ENCODE measurements around the gene MSH3.
"Not testable (repeated sequence)": the region's sequence is repeated elsewhere in the genome, so short reads cannot be mapped to it uniquely, and the experiment has no call there.

MSH3 gene

DNA sequence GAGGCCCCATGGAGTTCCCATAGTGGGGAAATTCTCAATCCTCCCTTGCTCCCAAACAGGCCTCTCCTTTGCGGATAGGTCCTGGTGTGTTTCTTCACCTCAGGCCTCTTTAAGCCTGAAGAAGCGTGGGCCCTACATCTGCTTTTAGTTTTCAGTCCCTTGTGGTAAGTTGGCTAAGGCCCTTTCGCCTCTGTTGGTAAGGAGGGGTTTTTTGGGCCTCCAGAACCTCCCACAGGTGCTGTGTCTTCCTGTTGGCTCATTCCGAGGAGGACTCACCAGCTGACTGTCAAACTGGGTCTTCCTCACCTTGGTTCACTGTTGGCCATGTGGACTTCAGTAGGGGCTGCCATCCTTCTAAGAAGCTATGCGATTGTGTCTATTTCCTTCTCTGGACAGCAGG is 56.8 kb downstream of the MSH3 start:
- no peak for DNase-seq

DNA sequence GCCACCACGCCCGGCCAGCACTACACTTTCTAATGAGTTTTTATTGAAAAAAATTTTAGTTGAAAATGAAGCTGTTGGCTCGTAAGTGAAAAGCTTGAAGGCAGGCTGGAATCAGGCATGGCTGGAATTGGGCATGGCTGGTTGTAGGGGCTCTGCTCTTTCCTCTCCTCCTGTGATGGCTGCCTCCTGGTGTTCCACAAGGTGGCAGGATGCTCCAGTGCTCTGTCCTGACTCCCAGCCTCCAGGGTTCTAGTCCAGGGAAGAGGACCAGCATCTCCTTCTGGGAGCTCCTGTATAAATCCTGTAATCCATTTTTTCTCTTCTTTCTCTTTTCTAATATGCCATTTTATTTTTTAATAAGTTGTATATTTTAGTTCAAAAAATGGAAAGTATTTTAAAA is 57.5 kb downstream of the MSH3 start:
- peak; percentile 7 for DNase-seq

DNA sequence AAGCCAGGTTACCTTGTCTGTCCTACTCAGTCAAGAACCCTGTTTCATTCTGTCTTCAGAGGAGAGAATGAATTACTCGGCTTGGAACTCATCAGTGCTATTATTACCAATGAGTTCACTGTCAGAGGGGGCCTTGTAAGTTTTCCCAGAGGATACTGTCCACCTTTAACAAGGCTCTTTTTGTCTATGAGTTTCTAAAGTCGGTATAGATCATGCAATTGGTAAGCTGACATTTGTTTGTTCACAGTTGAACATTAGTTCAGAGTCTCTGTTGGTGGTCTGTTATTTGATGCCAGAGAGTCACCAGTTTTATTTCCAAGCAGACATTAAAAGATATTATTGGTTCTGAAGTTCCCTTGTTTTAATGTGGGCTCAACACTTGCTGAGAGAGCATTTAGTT is 58.5 kb downstream of the MSH3 start:
- DNase-seq, result no peak

DNA sequence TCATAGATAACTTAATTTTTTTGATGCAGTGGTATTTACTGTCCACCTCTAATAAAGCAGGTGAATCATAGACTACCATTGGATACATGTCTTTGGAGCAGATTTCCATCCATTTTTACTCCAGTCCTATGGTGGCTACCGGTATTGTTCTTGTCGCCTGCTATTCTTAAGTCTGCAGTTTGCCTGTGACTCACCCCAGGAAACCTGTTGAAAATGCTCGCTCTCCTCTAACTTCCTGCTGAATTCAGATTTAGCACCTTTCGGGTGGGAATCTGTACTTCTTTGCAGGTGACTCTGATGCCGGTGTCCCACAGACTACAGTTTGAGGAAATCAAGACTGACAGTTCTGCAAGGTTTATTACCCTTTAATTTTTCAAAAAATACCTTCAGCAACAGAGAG is 59.2 kb downstream of the MSH3 start:
- DNase-seq, result no peak

DNA sequence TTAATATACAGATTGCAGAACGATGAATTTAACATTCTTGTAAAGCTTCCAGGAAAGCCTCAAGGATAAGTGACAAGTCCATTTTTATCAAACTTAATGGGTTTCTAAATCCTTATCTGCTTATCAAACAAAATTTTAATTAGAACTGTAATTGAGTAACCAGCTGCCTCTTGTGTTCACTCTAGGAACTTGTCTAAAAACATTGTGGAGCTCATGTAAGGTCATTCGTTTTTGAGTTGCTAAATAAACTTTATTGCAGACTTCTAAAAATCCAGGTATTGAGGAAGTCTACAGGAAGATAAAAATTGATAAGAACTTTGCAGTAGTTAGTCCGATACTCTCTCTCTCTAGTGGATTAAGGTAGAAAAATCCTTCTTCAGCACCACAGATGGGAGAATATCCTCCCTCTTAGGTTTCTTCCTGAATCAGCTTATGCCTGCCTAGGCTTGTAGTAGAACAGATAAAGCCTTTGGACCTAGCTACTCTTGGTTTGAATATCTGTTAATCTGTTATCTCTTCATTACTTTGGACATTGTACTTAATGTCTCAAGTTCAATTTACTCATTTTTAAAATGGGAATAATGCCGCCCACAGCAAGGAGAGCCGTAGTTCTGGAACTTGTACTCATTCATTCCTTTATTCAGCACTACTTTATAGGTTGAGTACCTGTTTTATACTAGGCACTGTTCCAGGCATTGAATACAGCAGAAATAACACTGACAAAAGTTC is 60.3 kb downstream of the MSH3 start:
- no peak for DNase-seq

DNA sequence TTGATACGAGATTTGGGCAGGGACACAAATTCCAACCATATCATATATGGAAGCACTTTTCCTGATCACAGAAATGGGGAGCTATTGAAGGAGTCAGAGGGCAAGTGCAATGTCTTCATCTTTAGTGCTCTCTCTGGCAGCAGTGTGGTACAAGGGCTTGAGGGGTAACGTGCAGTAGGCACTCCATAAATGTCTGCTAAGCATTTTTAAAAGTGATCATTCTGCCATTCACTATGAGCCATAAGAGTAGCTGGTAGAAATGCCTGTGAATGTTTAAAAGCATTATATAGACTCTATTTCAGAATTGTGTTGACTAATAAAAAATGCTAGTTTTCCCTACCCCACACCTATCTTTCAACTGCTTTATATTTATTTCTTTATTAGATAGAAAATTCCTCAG is 61.4 kb downstream of the MSH3 start:
- DNase-seq, result no peak

DNA sequence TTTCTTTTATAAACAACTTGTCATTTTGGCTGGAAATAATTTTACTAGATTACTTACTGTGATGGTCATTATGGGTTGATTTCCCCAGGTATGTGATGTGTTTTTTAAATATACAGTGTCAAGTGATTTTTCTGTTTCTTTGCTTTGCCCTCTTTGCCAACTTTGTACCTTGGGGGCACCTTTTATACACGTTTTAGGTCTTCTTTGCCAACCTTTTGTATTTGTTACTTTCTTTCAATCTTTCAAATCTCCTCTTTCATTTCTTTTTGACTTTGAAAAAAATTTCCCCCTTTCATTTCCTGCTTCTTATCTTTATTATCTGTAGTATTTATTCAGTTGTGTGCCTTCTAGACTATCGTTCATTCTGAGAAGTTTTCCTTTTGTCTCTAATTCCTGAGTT is 65.7 kb downstream of the MSH3 start:
- DNase-seq, result no peak

GRCh38 chr5:80722916-80723315 is 68.5 kb downstream of the MSH3 start:
- no peak for DNase-seq

- no peak for DNase-seq
Measured at GRCh38 chr5:80725446-80725845, 71.0 kb downstream of the MSH3 start.

GRCh38 chr5:80736730-80737129 is 82.3 kb downstream of the MSH3 start:
- DNase-seq, result no peak

DNA sequence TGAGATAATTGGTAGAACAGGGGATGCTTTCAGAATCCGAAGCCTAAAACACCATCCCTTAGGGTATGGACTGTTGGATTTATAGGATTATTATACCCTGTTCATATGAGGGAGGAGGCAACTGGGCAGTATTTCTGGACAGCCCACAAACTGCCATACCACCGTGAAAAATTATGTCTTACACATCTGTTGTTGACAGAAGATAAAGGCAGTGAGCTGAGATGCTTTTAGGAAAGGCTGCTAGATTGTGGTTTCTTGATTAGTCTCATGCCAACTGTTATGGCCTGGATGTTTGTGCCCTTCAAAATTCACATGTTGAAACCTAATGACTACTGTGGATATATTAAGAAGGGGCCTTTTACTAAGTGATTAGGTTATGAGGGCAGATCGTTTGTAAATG is 84.0 kb downstream of the MSH3 start:
- no peak for DNase-seq

DNA sequence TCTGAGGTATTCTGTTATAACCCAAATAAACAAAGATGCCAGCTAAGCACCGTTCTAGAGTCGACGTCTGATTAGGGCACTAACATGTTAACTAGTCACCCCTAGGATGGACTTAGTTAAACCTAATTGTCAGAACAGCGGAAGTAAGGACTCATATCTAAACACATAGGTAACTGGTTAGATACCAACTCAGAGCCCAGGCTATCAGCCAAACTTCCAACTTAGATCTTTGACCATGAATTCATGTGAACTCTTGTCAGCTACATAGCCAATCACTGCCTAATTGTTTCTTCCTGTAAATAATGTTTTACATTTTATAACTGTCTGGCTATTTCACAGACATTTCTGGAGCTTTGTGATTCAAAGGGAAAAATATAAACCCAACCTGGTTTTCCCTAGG is 84.6 kb downstream of the MSH3 start:
- no peak for DNase-seq

DNA sequence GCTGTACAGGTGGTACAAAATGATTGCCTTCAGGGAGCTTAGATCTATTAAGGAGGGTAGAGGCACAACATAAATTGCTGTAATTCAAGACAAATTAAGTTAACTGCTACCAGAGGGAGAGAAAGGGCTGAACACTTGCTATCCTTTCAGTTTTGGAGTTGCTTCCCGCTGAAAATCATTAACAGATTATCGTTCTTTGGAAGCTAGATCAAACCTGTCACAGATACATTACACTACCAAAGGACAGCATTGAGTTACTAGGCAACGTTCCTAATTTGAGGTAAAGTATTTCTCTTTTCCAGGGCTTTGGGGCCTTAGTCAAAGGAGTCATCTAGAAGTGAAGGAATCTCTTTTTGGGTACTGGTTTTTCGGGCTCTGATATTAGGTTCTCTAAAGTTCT is 85.0 kb downstream of the MSH3 start:
- no peak for DNase-seq

DNA sequence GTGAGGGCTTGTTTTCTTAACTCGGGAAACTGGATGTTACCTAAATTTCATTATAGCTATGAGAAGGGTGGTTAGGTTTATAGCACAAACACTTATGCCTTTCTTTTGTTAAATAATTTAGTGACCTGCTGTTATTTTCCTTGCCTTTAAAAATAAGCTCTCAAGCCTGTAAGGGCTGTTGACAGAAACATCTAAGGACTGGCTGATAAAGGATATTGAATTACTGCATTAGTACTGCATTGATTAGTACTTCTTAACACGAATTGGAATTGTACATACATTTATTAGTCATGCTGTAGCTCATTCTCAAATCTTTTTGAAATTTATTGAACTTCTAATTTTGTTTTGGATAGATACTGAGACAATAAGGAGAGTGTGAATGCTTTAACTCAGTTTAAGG is 85.4 kb downstream of the MSH3 start:
- DNase-seq, result no peak

GRCh38 chr5:80740488-80740887 is 86.0 kb downstream of the MSH3 start:
- DNase-seq, result not testable (repeated sequence)

DNA sequence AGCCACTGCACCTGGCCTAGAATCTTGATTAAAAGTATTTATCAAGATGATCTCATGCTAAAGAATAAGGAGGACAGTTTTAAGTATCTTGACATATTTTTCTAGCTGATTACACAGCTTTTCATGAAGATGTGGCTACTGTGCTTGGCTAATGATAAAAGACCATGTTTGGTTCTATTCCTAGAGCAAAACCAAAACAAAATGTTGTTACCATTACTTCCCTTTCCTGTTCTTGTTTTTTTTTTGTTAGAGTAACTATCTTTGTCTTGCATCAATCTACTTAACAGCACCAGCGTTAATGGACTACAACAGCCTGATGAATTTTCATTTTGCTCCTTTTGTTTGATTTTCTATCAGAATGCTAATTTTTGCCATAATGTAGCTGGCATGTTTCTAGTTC is 86.5 kb downstream of the MSH3 start:
- no peak for DNase-seq

GRCh38 chr5:80744149-80744548 is 89.7 kb downstream of the MSH3 start:
- no peak for DNase-seq

DNA sequence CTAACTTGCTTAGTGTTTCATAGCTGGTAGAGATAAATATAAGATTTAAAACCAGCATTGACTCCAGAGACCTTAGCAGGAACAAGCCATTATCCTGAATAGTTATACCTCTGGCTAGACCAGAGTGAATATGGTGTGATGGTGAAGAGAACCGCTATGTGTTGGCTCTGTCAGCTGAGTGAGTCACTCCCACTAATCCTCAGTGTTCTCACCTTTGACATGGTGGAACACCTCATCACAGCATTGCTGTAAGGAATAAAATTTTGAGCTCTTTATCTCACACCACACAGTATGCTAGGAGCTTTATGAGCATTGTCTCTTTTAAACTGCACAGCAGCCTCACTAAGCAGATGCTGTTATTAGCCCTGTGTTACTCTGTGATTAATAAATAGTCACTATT is 91.0 kb downstream of the MSH3 start:
- no peak for DNase-seq

GRCh38 chr5:80747922-80748321 is 93.5 kb downstream of the MSH3 start:
- DNase-seq, result peak; percentile 10

- no peak for DNase-seq
Measured at GRCh38 chr5:80752427-80752826, 98.0 kb downstream of the MSH3 start.

DNA sequence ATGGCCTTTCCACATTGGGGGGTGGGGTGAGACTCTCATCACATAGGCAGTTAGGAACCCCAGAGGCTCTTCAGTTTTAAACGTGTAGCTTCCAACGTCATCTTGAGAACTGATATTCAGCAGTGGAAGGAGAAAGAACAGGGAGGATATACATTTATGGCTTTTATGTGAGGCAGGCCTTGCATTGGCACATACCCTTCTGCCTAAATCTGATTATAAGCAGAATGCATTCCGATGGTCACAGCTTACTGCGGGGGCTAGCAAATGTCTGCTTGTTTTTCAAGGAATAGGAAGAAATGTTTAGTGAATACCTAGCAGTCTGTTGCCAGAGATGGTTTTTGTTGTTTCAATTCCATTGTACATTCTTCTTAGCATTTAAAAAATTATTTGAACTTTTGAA is 99.3 kb downstream of the MSH3 start:
- DNase-seq, result no peak

- peak; percentile 20 for DNase-seq
Measured at GRCh38 chr5:80754900-80755299, 100.4 kb downstream of the MSH3 start.

DNA sequence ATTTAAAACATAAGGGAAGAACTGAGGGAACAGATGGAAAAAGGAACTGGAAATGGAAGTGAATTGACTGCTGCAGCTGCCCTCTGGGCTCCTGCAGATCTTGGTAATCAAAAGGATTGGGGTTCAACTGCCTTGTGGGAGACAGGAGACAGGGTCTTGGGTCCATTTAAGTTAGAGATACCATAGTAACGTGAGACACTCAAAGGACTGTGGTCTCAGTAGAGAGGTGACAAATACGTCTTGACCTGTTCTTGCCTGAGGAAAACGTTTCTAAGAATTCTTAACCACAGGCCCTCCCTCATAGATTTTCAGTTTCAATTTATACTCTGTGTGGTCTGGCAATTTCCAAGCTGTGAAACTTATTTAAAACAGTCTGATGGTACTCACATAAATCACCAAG is 101.2 kb downstream of the MSH3 start:
- DNase-seq, result no peak

GRCh38 chr5:80756292-80756691 is 101.8 kb downstream of the MSH3 start:
- no peak for DNase-seq

GRCh38 chr5:80757290-80757689 is 102.8 kb downstream of the MSH3 start:
- no peak for DNase-seq

Data from NCI-H345 (cell line).